ENCODE data around the gene DLEC1. TPM values are rescaled to one million over a fixed set of nuclear protein-coding genes. Genes with fewer than 3 reads are reported as not detected.
"Not testable (repeated sequence)": the region's sequence is repeated elsewhere in the genome, so short reads cannot be mapped to it uniquely, and the experiment has no call there.

Gene DLEC1
- total RNA-seq, 4 donors from 2014 or later = 3.7 to 96.0 (median 7.1) TPM

DNA sequence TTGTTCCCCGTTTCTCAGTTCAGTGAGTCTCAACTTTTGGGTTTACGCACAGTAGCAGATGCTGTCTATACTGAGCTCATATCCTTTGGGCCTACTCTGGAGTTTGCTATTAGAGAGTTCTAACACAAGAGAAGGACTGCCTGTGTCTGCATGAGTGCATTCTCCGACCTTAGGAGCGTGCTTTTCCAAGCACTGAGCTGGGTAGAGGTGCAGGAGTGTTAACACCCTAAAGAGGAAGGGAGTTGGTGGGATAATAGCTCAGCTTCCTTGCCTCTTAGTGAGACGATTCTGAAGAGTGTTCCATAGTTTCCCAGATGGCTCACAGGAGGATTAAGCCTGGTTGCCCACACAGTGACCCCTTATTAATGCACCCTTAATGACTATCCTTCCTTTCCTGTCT, 119.5 kb downstream of the DLEC1 start:
- WGBS, 2 donors = 59 to 71% methylated on average over 5 of the region's 5 CpGs
- DNase-seq (ENCODE audit: low spot score in 2 of 2) = no peak
- no peaks in the 10 kb centered on the region for H3K4me1 ChIP-seq

DNA sequence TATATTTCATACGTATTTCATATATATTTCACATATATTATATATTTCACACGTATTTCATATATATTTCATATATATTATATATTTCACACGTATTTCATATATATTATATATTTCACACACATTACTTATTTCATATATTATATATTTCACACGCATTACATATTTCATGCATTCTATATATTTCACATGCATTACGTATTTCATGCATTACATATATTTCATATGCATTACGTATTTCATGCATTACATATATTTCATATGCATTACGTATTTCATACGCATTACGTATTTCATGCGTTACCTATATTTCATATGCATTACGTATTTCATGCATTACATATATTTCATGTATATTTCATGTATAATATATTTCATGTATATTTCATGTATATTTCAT, 121.7 kb downstream of the DLEC1 start:
- H3K36me3 ChIP-seq; H3K27ac ChIP-seq; H3K27me3 ChIP-seq; H3K9me3 ChIP-seq; DNase-seq (ENCODE audit: low spot score in 2 of 2); H3K4me1 ChIP-seq; H3K4me3 ChIP-seq: not testable (repeated sequence)
- 94 to 95% methylated on average over 11 of the region's 11 CpGs for WGBS, 2 donors

More for the DNA sequence above, 119.5 kb downstream of the DLEC1 start:
- Histone ChIP-seq H3K27ac (no peak overlapping the region), H3K9me3 (no peaks in the 10 kb centered on the region), H3K27me3 (no peaks in the 10 kb centered on the region), H3K4me3 (no peak overlapping the region), H3K36me3 (no peaks in the 10 kb centered on the region)
- TF ChIP-seq EP300 (IDR thresholded peaks at IDR 0.05) (no peak), POLR2A (IDR thresholded peaks at IDR 0.05) (no peak), CTCF (IDR thresholded peaks at IDR 0.05) (no peak)

- no peak overlapping the region for H3K4me3 ChIP-seq
Measured at GRCh38 chr3:38163117-38163840, 124.3 kb downstream of the DLEC1 start.

GRCh38 chr3:38163841-38164642, 125.0 kb downstream of the DLEC1 start:
- Histone ChIP-seq H3K27me3 (no peaks in the 10 kb centered on the region), H3K36me3 (no peaks in the 10 kb centered on the region), H3K9me3 (no peaks in the 10 kb centered on the region), H3K4me1 (peaks cover 0 to 26% (median 5%) of the 10 kb centered on the region in 4 donors), H3K27ac (peak overlapping the region; percentile 88 to 98 (median 96)), H3K4me3 (peak overlapping the region; percentile 72 to 83 (median 76))
- WGBS, 2 donors = 73 to 75% methylated on average over 24 of the region's 24 CpGs
- no peak for TF ChIP-seq EP300 (IDR thresholded peaks at IDR 0.05)
- TF ChIP-seq CTCF (IDR thresholded peaks at IDR 0.05) = no peak
- no peak for TF ChIP-seq POLR2A (IDR thresholded peaks at IDR 0.05)
- DNase-seq (ENCODE audit: low spot score in 2 of 2) = no peak

More at GRCh38 chr3:38163117-38163840, 124.3 kb downstream of the DLEC1 start:
- H3K27me3 ChIP-seq = no peaks in the 10 kb centered on the region
- TF ChIP-seq EP300 (IDR thresholded peaks at IDR 0.05) (no peak), CTCF (IDR thresholded peaks at IDR 0.05) (no peak), POLR2A (IDR thresholded peaks at IDR 0.05) (no peak)
- no peak for DNase-seq (ENCODE audit: low spot score in 2 of 2)
- peaks cover 0 to 19% (median 5%) of the 10 kb centered on the region in 4 donors for H3K4me1 ChIP-seq
- WGBS, 2 donors = 90 to 91% methylated on average over 12 of the region's 12 CpGs
- H3K36me3 ChIP-seq = no peaks in the 10 kb centered on the region
- no peaks in the 10 kb centered on the region for H3K9me3 ChIP-seq
- peak overlapping the region in 2 of 4 donors; percentile 96 to 98 for H3K27ac ChIP-seq

GRCh38 chr3:38164643-38164951, 125.6 kb downstream of the DLEC1 start:
- H3K4me1 ChIP-seq = peaks cover 0 to 27% (median 5%) of the 10 kb centered on the region in 4 donors
- no peaks in the 10 kb centered on the region for H3K36me3 ChIP-seq
- peak overlapping the region; percentile 72 to 83 (median 76) for H3K4me3 ChIP-seq
- peak overlapping the region; percentile 88 to 98 (median 96) for H3K27ac ChIP-seq
- no peaks in the 10 kb centered on the region for H3K9me3 ChIP-seq
- WGBS, 2 donors = 2 to 5% methylated on average over 17 of the region's 17 CpGs
- H3K27me3 ChIP-seq = no peaks in the 10 kb centered on the region
- no peak for DNase-seq (ENCODE audit: low spot score in 2 of 2)
- TF ChIP-seq EP300 (IDR thresholded peaks at IDR 0.05) = no peak
- peak in 1 of 2 donors; percentile 51 for TF ChIP-seq POLR2A (IDR thresholded peaks at IDR 0.05)
- no peak for TF ChIP-seq CTCF (IDR thresholded peaks at IDR 0.05)

All from tibial nerve (tissue), 4 donors.